A673 (cell line): Measurements from ENCODE around the gene HS6ST2. TPM values are rescaled to one million over a fixed set of nuclear protein-coding genes. Genes with fewer than 3 reads are reported as not detected.

Source experiments
- BruUV-seq: library from RNA; stranded (reverse); fragments of 400-500 nt; replicated peaks from 2 replicates; lab custom pipeline; 2021; lab: Mats Ljungman, UMichigan
- CTCF ChIA-PET: fragments of 300-600 bp; sonication (Branson Sonifier 250); formaldehyde crosslinking; loops from one replicate; lab custom pipeline; 2022; ENCODE audit warnings: antibody characterized with exemption; lab: Charles Lee
- POLR2A ChIA-PET: fragments of 300-600 bp; sonication (Branson Sonifier 250); formaldehyde crosslinking; loops from one replicate; lab custom pipeline; 2022; ENCODE audit warnings: antibody characterized with exemption; ENCODE audit not compliant: low non-redundant PET; lab: Charles Lee
- DNase-seq: peaks from one replicate; pipeline ENCODE4 v3.0.0-alpha.2; 2015; ENCODE audit warnings: low spot score
- H3K27ac ChIP-seq: fragments of 200-600 bp; sonication (generic); 2 replicates; pipeline ENCODE4 v1.5.1; 2016; ENCODE audit warnings: mixed run types, low read depth, mild to moderate bottlenecking, mixed read lengths, antibody characterized with exemption, low read length; ENCODE audit not compliant: poor library complexity, severe bottlenecking
- H3K27me3 ChIP-seq: fragments of 200-600 bp; sonication (generic); replicated peaks from 2 replicates; pipeline ENCODE4 v1.6.1; 2017; ENCODE audit warnings: mixed run types, low read depth, mild to moderate bottlenecking, mixed read lengths, antibody characterized with exemption, low read length; ENCODE audit not compliant: insufficient read depth, poor library complexity
- H3K36me3 ChIP-seq: fragments of 200-600 bp; sonication (generic); 2 replicates; pipeline ENCODE4 v1.6.1; 2016; ENCODE audit warnings: mixed run types, mild to moderate bottlenecking, mixed read lengths, antibody characterized with exemption, low read length; ENCODE audit not compliant: insufficient read depth, poor library complexity, severe bottlenecking
- H3K4me1 ChIP-seq: fragments of 200-600 bp; sonication (generic); 2 replicates; pipeline ENCODE4 v1.6.1; 2017; ENCODE audit warnings: mixed run types, mild to moderate bottlenecking, mixed read lengths, antibody characterized with exemption, low read length; ENCODE audit not compliant: insufficient read depth, poor library complexity, severe bottlenecking
- H3K4me3 ChIP-seq: fragments of 200-600 bp; sonication (generic); 2 replicates; pipeline ENCODE4 v1.5.1; 2016; ENCODE audit warnings: low read depth, mixed run types, mild to moderate bottlenecking, mixed read lengths, low read length; ENCODE audit not compliant: poor library complexity, severe bottlenecking
- H3K9me3 ChIP-seq: fragments of 200-600 bp; sonication (generic); 2 replicates; pipeline ENCODE4 v1.6.1; 2016; ENCODE audit warnings: mixed run types, low read depth, mild to moderate bottlenecking, mixed read lengths, antibody characterized with exemption, low read length; ENCODE audit not compliant: poor library complexity, severe bottlenecking
- CTCF ChIP-seq: fragments of 300-800, 200-600 bp; sonication (generic); conservative IDR thresholded peaks from 2 replicates; pipeline ENCODE4 v1.5.1; 2017; ENCODE audit warnings: low read depth, mild to moderate bottlenecking, antibody characterized with exemption, low read length, moderate library complexity, mixed read lengths
- EZH2 ChIP-seq: fragments of 200-600 bp; sonication (generic); IDR thresholded peaks from 2 replicates; pipeline ENCODE4 v1.6.1; 2017; ENCODE audit warnings: borderline replicate concordance, low read depth, mild to moderate bottlenecking, mixed read lengths, antibody characterized with exemption, low read length; ENCODE audit not compliant: poor library complexity, severe bottlenecking
- intact Hi-C: fragments of 100-400 bp; cut with micrococcal nuclease; formaldehyde crosslinking; loops from one replicate; pipeline ENCODE4 v1.10.0; 2022; ENCODE audit not compliant: unreplicated experiment
- total RNA-seq: library from RNA; stranded (reverse); gene quantifications from 2 replicates; pipeline ENCODE4 v1.2.3, GENCODE V29; 2021

The HS6ST2 gene
- total RNA-seq, 1 experiment from 2014 or later, result 6.9 TPM

DNA sequence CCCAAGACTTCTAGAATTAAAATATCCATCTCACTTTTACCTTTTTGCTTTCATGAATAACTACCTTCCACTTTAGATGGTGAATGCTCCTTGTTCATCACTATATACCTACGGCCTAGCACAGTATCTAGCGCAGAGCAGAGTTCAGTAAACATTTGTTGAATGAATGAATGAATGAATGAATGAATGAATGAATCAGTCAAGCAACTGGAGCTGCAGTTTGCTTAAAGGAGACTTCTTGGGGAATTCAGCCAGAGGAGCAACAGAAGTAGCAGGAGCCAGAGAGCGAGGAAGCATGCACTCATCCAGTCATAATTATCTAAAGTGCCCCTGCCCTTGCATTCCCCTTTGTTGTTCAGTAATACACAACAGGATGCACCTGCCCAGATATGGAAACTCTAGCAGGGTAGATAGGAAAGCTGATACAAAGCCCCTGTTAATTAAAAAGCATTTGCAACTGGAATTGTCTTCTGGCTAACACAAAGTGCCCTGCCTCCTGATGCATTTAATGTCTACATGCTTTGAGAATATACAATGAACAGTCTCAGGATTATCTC lies 366.6 kb downstream of the HS6ST2 start:
- DNase-seq, result no peak
- no peak for TF ChIP-seq EZH2
- no peak for TF ChIP-seq CTCF
- Histone ChIP-seq H3K4me3 (no peak overlapping the region), H3K9me3 (no peaks in the 10 kb centered on the region), H3K4me1 (no peaks in the 10 kb centered on the region), H3K27ac (no peak overlapping the region), H3K36me3 (no peaks in the 10 kb centered on the region), H3K27me3 (peaks cover 8% of the 10 kb centered on the region)
- ChIA-PET POLR2A (no interaction called here), CTCF (no interaction called here)
- no TSS peak for BruUV-seq
- intact Hi-C loops, result no loop called here

GRCh38 chrX:132590350-132591026 lies 367.9 kb downstream of the HS6ST2 start:
- H3K4me3 ChIP-seq, result no peak overlapping the region
- H3K36me3 ChIP-seq, result no peaks in the 10 kb centered on the region
- no peaks in the 10 kb centered on the region for H3K9me3 ChIP-seq
- H3K27me3 ChIP-seq, result peaks cover 8% of the 10 kb centered on the region
- intact Hi-C loops, result no loop called here
- BruUV-seq, result no TSS peak
- no peak for DNase-seq
- no peaks in the 10 kb centered on the region for H3K4me1 ChIP-seq
- H3K27ac ChIP-seq, result no peak overlapping the region
- TF ChIP-seq CTCF (no peak), EZH2 (no peak)
- ChIA-PET CTCF (no interaction called here), POLR2A (no interaction called here)

GRCh38 chrX:132584936-132585335 lies 373.5 kb downstream of the HS6ST2 start:
- TF ChIP-seq EZH2 (no peak), CTCF (no peak)
- peaks cover 8% of the 10 kb centered on the region for H3K27me3 ChIP-seq
- no TSS peak for BruUV-seq
- H3K36me3 ChIP-seq, result no peaks in the 10 kb centered on the region
- CTCF ChIA-PET, result no interaction called here
- no peaks in the 10 kb centered on the region for H3K9me3 ChIP-seq
- no peak overlapping the region for H3K4me3 ChIP-seq
- no peaks in the 10 kb centered on the region for H3K4me1 ChIP-seq
- intact Hi-C loops, result no loop called here
- POLR2A ChIA-PET, result no interaction called here
- no peak for DNase-seq
- no peak overlapping the region for H3K27ac ChIP-seq
